Gastroesophageal sphincter (tissue), 3 donors: ENCODE measurements around the gene CRIM1.

Experiments used
- CTCF ChIP-seq, 4 experiments: fragments of 200-600 bp in 2 of 4; fragments of 450-650 bp in 2 of 4; sonication (generic) in 1 of 4; IDR thresholded peaks; one replicate each; pipeline ENCODE4 v1.5.1; 2017 to 2019; ENCODE audit warnings: antibody characterized with exemption in 4 of 4, mild to moderate bottlenecking in 2 of 4, moderate library complexity in 2 of 4
- POLR2AphosphoS5 ChIP-seq: sonication (generic); formaldehyde crosslinking; IDR thresholded peaks from one replicate; pipeline ENCODE4 v1.6.1; 2017; ENCODE audit warnings: antibody characterized with exemption

- TF ChIP-seq CTCF (IDR thresholded peaks at IDR 0.05) (no peak), POLR2AphosphoS5 (no peak)
These were observed 4.3 kb upstream of the CRIM1 start for GRCh38 chr2:36351291-36351690.
